ENCODE data around the gene ZBTB46. TPM values are rescaled to one million over a fixed set of nuclear protein-coding genes. Genes with fewer than 3 reads are reported as not detected.

The ZBTB46 gene
- total RNA-seq, 1 donor from 2014 or later, result 20.5 TPM

- peaks cover 4% of the 10 kb centered on the region for H3K36me3 Mint-ChIP-seq (ENCODE audit: unreplicated experiment)
- H3K27me3 Mint-ChIP-seq (ENCODE audit: unreplicated experiment), result no peaks in the 10 kb centered on the region
- no peaks in the 10 kb centered on the region for H3K9me3 Mint-ChIP-seq (ENCODE audit: unreplicated experiment)
- TF ChIP-seq CTCF (IDR thresholded peaks at IDR 0.05), result no peak
- H3K4me1 Mint-ChIP-seq (ENCODE audit: unreplicated experiment), result no peaks in the 10 kb centered on the region
- DNase-seq (ENCODE audit: extremely low spot score, unreplicated experiment), result peak; percentile 83
- no peak overlapping the region for H3K4me3 Mint-ChIP-seq (ENCODE audit: unreplicated experiment)
- H3K27ac Mint-ChIP-seq (ENCODE audit: unreplicated experiment), result no peak overlapping the region
Measured at GRCh38 chr20:63751471-63752271, 79.4 kb downstream of the ZBTB46 start.

GRCh38 chr20:63750807-63751470 is 80.1 kb downstream of the ZBTB46 start:
- no peak for TF ChIP-seq CTCF (IDR thresholded peaks at IDR 0.05)
- Mint-ChIP-seq H3K9me3 (ENCODE audit: unreplicated experiment) (no peaks in the 10 kb centered on the region), H3K4me3 (ENCODE audit: unreplicated experiment) (no peak overlapping the region), H3K27ac (ENCODE audit: unreplicated experiment) (no peak overlapping the region), H3K4me1 (ENCODE audit: unreplicated experiment) (no peaks in the 10 kb centered on the region), H3K27me3 (ENCODE audit: unreplicated experiment) (no peaks in the 10 kb centered on the region), H3K36me3 (ENCODE audit: unreplicated experiment) (peaks cover 2% of the 10 kb centered on the region)
- DNase-seq (ENCODE audit: extremely low spot score, unreplicated experiment), result no peak

GRCh38 chr20:63749597-63750508 is 81.2 kb downstream of the ZBTB46 start:
- no peak for DNase-seq (ENCODE audit: extremely low spot score, unreplicated experiment)
- H3K4me3 Mint-ChIP-seq (ENCODE audit: unreplicated experiment), result no peak overlapping the region
- H3K4me1 Mint-ChIP-seq (ENCODE audit: unreplicated experiment), result no peaks in the 10 kb centered on the region
- peaks cover 4% of the 10 kb centered on the region for H3K36me3 Mint-ChIP-seq (ENCODE audit: unreplicated experiment)
- no peak for TF ChIP-seq CTCF (IDR thresholded peaks at IDR 0.05)
- no peaks in the 10 kb centered on the region for H3K9me3 Mint-ChIP-seq (ENCODE audit: unreplicated experiment)
- H3K27ac Mint-ChIP-seq (ENCODE audit: unreplicated experiment), result no peak overlapping the region
- H3K27me3 Mint-ChIP-seq (ENCODE audit: unreplicated experiment), result no peaks in the 10 kb centered on the region

- no peaks in the 10 kb centered on the region for H3K4me1 Mint-ChIP-seq (ENCODE audit: unreplicated experiment)
- TF ChIP-seq CTCF (IDR thresholded peaks at IDR 0.05), result no peak
- H3K9me3 Mint-ChIP-seq (ENCODE audit: unreplicated experiment), result no peaks in the 10 kb centered on the region
- peaks cover 3% of the 10 kb centered on the region for H3K36me3 Mint-ChIP-seq (ENCODE audit: unreplicated experiment)
- H3K4me3 Mint-ChIP-seq (ENCODE audit: unreplicated experiment), result no peak overlapping the region
- no peaks in the 10 kb centered on the region for H3K27me3 Mint-ChIP-seq (ENCODE audit: unreplicated experiment)
- H3K27ac Mint-ChIP-seq (ENCODE audit: unreplicated experiment), result no peak overlapping the region
- no peak for DNase-seq (ENCODE audit: extremely low spot score, unreplicated experiment)
Measured at GRCh38 chr20:63748934-63749270, 82.2 kb downstream of the ZBTB46 start.
